IMR-90 (cell line): ENCODE measurements around the gene PDCD2L. TPM values are rescaled to one million over a fixed set of nuclear protein-coding genes. Genes with fewer than 3 reads are reported as not detected.
"Not testable (repeated sequence)": the region's sequence is repeated elsewhere in the genome, so short reads cannot be mapped to it uniquely, and the experiment has no call there.

ENCODE experiments used
- ATAC-seq: fragments of 200-7000 bp; cut with Tn5 transposase; 2 replicates; pipeline ENCODE4 v1.9.1; 2020; ENCODE audit warnings: low read depth, mild to moderate bottlenecking, moderate library complexity
- BruUV-seq: library from RNA; stranded (reverse); fragments of 400-500 nt; replicated peaks from 2 replicates; lab custom pipeline; 2021; lab: Mats Ljungman, UMichigan
- CTCF ChIA-PET: fragments of 300-600 bp; formaldehyde crosslinking; extraction: SDS; loops from one replicate; lab custom pipeline; 2021; ENCODE audit warnings: antibody characterized with exemption; lab: Yijun Ruan, JAX
- POLR2A ChIA-PET: fragments of 300-600 bp; sonication (Branson Sonifier 250); formaldehyde crosslinking; loops from one replicate; lab custom pipeline; 2022; ENCODE audit warnings: antibody characterized with exemption; ENCODE audit not compliant: unreplicated experiment; lab: Charles Lee
- DNase-seq: peaks from one replicate; pipeline ENCODE4 v3.0.0; 2013
- H2AFZ ChIP-seq: replicated peaks from 2 replicates; pipeline ENCODE3; 2013; ENCODE audit warnings: low read length, mild to moderate bottlenecking; ENCODE audit not compliant: poor library complexity
- H2AK5ac ChIP-seq: 2 replicates; pipeline ENCODE4 v1.6.1; 2013; ENCODE audit warnings: low read depth, low read length, inconsistent platforms
- H2AK9ac ChIP-seq: replicated peaks from 2 replicates; pipeline ENCODE3; 2013; ENCODE audit warnings: mild to moderate bottlenecking, low read depth, low read length, moderate library complexity; ENCODE audit not compliant: poor library complexity
- H2BK120ac ChIP-seq: 2 replicates; pipeline ENCODE4 v1.6.1; 2013; ENCODE audit warnings: low read depth, low read length, inconsistent platforms
- H2BK15ac ChIP-seq: 3 replicates; pipeline ENCODE4 v1.6.1; 2013; ENCODE audit warnings: low read depth, low read length, inconsistent platforms
- H2BK20ac ChIP-seq: 2 replicates; pipeline ENCODE4 v1.6.1; 2013; ENCODE audit warnings: low read depth, mild to moderate bottlenecking, inconsistent platforms, low read length, moderate library complexity
- H2BK5ac ChIP-seq: 2 replicates; pipeline ENCODE4 v1.6.1; 2013; ENCODE audit warnings: mild to moderate bottlenecking, low read depth, low read length, inconsistent platforms; ENCODE audit not compliant: poor library complexity, severe bottlenecking
- H3K14ac ChIP-seq: replicated peaks from 2 replicates; pipeline ENCODE4 v1.6.1; 2013; ENCODE audit warnings: low read depth, low read length, inconsistent platforms
- H3K18ac ChIP-seq: 2 replicates; pipeline ENCODE4 v1.6.1; 2013; ENCODE audit warnings: low read depth, low read length, control low read depth
- H3K23ac ChIP-seq: 2 replicates; pipeline ENCODE4 v1.6.1; 2013; ENCODE audit warnings: low read depth, low read length, inconsistent platforms
- H3K27ac ChIP-seq: 2 replicates; pipeline ENCODE4 v1.5.1; 2013; ENCODE audit warnings: mild to moderate bottlenecking, control low read depth, low read length; ENCODE audit not compliant: insufficient read depth
- H3K27me3 ChIP-seq: 2 replicates; pipeline ENCODE4 v1.6.1; 2013; ENCODE audit warnings: low read length; ENCODE audit not compliant: control insufficient read depth, insufficient read depth
- H3K36me3 ChIP-seq: 2 replicates; pipeline ENCODE4 v1.6.1; 2013; ENCODE audit warnings: low read length, mixed read lengths; ENCODE audit not compliant: control insufficient read depth, insufficient read depth
- H3K4ac ChIP-seq: 2 replicates; pipeline ENCODE4 v1.6.1; 2013; ENCODE audit warnings: low read depth, low read length, inconsistent platforms
- H3K4me1 ChIP-seq: 2 replicates; pipeline ENCODE4 v1.6.1; 2013; ENCODE audit warnings: low read length, mixed read lengths; ENCODE audit not compliant: control insufficient read depth, insufficient read depth
- H3K4me2 ChIP-seq: 2 replicates; pipeline ENCODE4 v1.6.1; 2013; ENCODE audit warnings: low read depth, mild to moderate bottlenecking, control low read depth, low read length, moderate library complexity
- H3K4me3 ChIP-seq: 2 replicates; pipeline ENCODE4 v1.5.1; 2013; ENCODE audit warnings: low read depth, mild to moderate bottlenecking, control low read depth, low read length, moderate library complexity; ENCODE audit not compliant: insufficient read depth
- H3K56ac ChIP-seq: 2 replicates; pipeline ENCODE4 v1.6.1; 2013; ENCODE audit warnings: low read length, inconsistent platforms; ENCODE audit not compliant: insufficient read depth; ENCODE audit errors: extremely low read depth
- H3K79me1 ChIP-seq, 2 experiments: 2 replicates each; pipeline ENCODE4 v1.6.1; 2013; ENCODE audit warnings: low read length in 2 of 2, inconsistent platforms in 1 of 2, low read depth in 1 of 2
- H3K9ac ChIP-seq: 2 replicates; pipeline ENCODE4 v1.6.1; 2013; ENCODE audit warnings: low read depth, low read length, control low read depth
- H3K9me1 ChIP-seq: 2 replicates; pipeline ENCODE4 v1.6.1; 2013; ENCODE audit warnings: low read length, inconsistent platforms; ENCODE audit not compliant: insufficient read depth
- H3K9me3 ChIP-seq: 2 replicates; pipeline ENCODE4 v1.6.1; 2013; ENCODE audit warnings: low read length; ENCODE audit not compliant: control insufficient read depth, insufficient read depth
- H4K20me1 ChIP-seq: 2 replicates; pipeline ENCODE4 v1.6.1; 2013; ENCODE audit warnings: low read length, inconsistent platforms; ENCODE audit not compliant: insufficient read depth
- H4K5ac ChIP-seq: 2 replicates; pipeline ENCODE4 v1.6.1; 2013; ENCODE audit warnings: mild to moderate bottlenecking, low read depth, low read length, control low read depth
- H4K8ac ChIP-seq, 2 experiments: 2 replicates each; pipeline ENCODE4 v1.6.1; 2013; ENCODE audit warnings: low read depth in 2 of 2, low read length in 2 of 2, control low read depth in 1 of 2, inconsistent platforms in 1 of 2
- H4K91ac ChIP-seq: 2 replicates; pipeline ENCODE4 v1.6.1; 2013; ENCODE audit warnings: low read depth, low read length, inconsistent platforms; ENCODE audit not compliant: insufficient read depth
- WGBS, 2 experiments: methylation state at CpG; one replicate each; pipeline versions ENCODE4 v1.1.5 to v1.1.7; 2013; ENCODE audit warnings: missing lambda C conversion rate in 2 of 2; ENCODE audit not compliant: insufficient read length in 1 of 2; ENCODE audit errors: extremely low coverage in 2 of 2; 5-methylcytosine and 5-hydroxymethylcytosine counted together
- dilution Hi-C: fragments of 300-500 bp; cut with HindIII; formaldehyde crosslinking; loops from one replicate; pipeline ENCODE4 v1.14.3; 2018; ENCODE audit warnings: low sequenced_read_pairs; ENCODE audit not compliant: unreplicated experiment
- in situ Hi-C: fragments of 300-500 bp; cut with MboI; formaldehyde crosslinking; loops from 3 replicates; pipeline ENCODE4 v1.14.3; 2019; ENCODE audit warnings: low sequenced_read_pairs, inconsistent platforms, mixed read lengths
- intact Hi-C: fragments of 100-400 bp; cut with micrococcal nuclease; formaldehyde crosslinking; loops from 2 replicates; pipeline ENCODE4 v1.10.0; 2022
- polyA plus RNA-seq, 3 experiments: library from polyadenylated mRNA; depleted of rRNA; stranded (reverse); fragments of >200 nt; gene quantifications; 2 replicates each; pipeline ENCODE4 v1.2.3, GENCODE V29; 2012; ENCODE audit warnings: low replicate concordance in 1 of 3
- total RNA-seq: library from RNA; depleted of rRNA; stranded (reverse); fragments of >200 nt; gene quantifications from 2 replicates; pipeline ENCODE4 v1.2.3, GENCODE V29; 2012

The PDCD2L gene
- total and polyA plus RNA-seq, 2 of the 4 experiments (the other 2 are of a cell fraction) = 10.6 to 13.0 TPM

DNA sequence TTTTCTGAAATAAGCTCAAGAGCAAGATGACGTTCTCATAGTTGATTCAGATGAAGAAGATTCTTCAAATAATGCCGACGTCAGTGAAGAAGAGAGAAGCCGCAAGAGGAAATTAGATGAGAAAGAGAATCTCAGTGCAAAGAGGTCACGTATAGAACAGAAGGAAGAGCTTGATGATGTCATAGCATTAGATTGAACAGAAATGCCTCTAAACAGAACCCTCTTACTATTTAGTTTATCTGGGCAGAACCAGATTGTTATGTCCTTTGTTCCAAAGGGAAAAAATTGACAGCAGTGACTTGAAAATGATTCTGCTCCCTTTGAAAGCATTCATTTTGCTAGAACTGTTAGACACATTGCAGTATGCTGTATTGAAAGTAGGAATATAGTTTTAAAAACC lies 64.8 kb downstream of the PDCD2L start:
- Histone ChIP-seq H3K36me3 (peaks cover 40% of the 10 kb centered on the region), H3K79me1 (peaks cover 21 to 43% of the 10 kb centered on the region in 2 experiments)
- H4K5ac ChIP-seq, CTCF ChIA-PET, ATAC-seq, H3K4me1 ChIP-seq, H3K18ac ChIP-seq, H4K20me1 ChIP-seq, BruUV-seq, H4K91ac ChIP-seq, H2BK120ac ChIP-seq, in situ Hi-C loops, H2BK15ac ChIP-seq, H3K27ac ChIP-seq, H3K14ac ChIP-seq, H3K9ac ChIP-seq, H4K8ac ChIP-seq, intact Hi-C loops, H2BK20ac ChIP-seq, dilution Hi-C loops, H3K9me3 ChIP-seq, H2AK9ac ChIP-seq, H3K27me3 ChIP-seq, H2BK5ac ChIP-seq, H3K4me2 ChIP-seq, H3K9me1 ChIP-seq, DNase-seq, H2AK5ac ChIP-seq, H3K4me3 ChIP-seq, H3K4ac ChIP-seq, H3K23ac ChIP-seq, H3K56ac ChIP-seq, POLR2A ChIA-PET, H2AFZ ChIP-seq: not testable (repeated sequence)
- no CpG with 5 or more reads among the region's 5 CpGs for WGBS, 2 experiments
